Stomach (tissue), 4 donors: ENCODE results near the gene BTBD3.

Experiments used
- CTCF ChIP-seq, 7 experiments: fragments of 450-650 bp in 4 of 7; fragments of 200-600 bp in 3 of 7; sonication (generic) in 3 of 7; IDR thresholded peaks; one replicate each; pipeline ENCODE4 v1.5.1; 2016 to 2019; ENCODE audit warnings: antibody characterized with exemption in 7 of 7, control low read depth in 2 of 7, mild to moderate bottlenecking in 1 of 7
- POLR2A ChIP-seq, 4 donors: fragments of 450-650 bp; IDR thresholded peaks; one replicate each; pipeline ENCODE4 v1.6.1; 2016; ENCODE audit warnings: antibody characterized with exemption in 4 of 4, control low read depth in 2 of 4, mild to moderate bottlenecking in 1 of 4, moderate library complexity in 1 of 4
- POLR2AphosphoS5 ChIP-seq, 3 donors: sonication (generic); formaldehyde crosslinking; IDR thresholded peaks; one replicate each; pipeline ENCODE4 v1.6.1; 2016; ENCODE audit warnings: antibody characterized with exemption in 3 of 3

GRCh38 chr20:11876555-11876954, 41.1 kb upstream of the BTBD3 start:
- TF ChIP-seq POLR2A (IDR thresholded peaks at IDR 0.05) (no peak), CTCF (IDR thresholded peaks at IDR 0.05) (no peak), POLR2AphosphoS5 (IDR thresholded peaks at IDR 0.05) (no peak)
